GM18517 (cell line): ENCODE measurements around the gene STN1.

ENCODE experiments used
- ATAC-seq: cut with Tn5 transposase; IDR thresholded peaks from one replicate; pipeline ENCODE4 v1.9.1; 2021; ENCODE audit warnings: mild to moderate bottlenecking, moderate library complexity; ENCODE audit not compliant: unreplicated experiment

The STN1 gene

DNA sequence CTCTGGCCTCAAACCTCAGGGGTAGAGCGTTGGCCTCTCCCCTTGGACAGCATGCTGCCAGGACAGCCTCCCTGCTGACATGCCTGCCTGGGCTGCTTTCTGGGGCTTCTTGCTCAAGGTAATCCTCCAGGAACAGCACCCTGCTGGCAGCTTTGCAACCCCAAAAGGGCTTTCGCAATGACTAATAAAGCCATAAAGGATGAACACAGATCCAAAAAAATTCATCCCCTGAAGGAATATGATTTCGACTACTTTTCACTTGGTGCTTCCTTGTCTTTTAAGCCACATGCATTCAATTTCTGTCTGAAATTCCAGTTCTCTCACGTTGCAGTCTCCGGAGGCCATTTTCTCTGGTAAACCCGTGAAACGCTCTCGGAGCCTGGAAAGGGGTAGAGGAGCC is 47.5 kb downstream of the STN1 start:
- ATAC-seq = no peak

DNA sequence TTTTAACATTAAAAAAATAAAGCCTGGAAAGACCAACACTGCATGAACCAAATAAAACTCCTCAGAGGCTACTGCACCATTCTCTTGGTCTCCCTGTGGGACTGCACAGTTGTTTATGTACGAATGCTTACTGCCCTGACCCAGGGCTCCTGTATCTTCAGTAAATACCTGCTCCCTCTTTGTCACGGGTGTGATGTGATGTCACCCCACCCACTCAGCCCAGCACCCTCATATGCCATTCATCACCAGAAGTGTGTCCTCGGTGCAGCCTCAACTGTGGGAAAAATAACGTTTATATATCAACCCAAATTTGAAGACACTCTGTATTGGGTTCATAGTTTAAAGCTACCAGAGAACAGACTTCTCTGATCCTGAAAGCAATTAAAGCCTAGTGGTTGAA is 48.6 kb downstream of the STN1 start:
- no peak for ATAC-seq

DNA sequence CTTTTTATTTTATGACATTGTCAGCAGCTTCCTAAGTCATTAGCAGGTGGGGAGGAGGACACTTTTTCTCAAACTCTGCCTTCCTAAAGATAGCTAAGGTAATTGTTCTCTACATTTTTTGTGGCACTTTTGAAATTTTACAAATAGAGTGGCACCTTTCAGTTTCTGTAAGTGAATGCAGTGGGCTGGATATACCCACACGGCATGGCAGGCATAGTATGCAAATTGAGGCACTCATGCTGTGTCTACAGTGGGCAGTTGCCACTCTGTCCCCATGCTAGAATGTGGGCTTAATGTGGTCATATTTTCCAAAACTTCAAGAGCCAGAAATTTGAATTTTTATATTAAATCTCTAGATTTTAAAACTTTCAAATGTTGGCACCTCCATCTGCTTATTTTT is 49.8 kb downstream of the STN1 start:
- ATAC-seq = no peak

DNA sequence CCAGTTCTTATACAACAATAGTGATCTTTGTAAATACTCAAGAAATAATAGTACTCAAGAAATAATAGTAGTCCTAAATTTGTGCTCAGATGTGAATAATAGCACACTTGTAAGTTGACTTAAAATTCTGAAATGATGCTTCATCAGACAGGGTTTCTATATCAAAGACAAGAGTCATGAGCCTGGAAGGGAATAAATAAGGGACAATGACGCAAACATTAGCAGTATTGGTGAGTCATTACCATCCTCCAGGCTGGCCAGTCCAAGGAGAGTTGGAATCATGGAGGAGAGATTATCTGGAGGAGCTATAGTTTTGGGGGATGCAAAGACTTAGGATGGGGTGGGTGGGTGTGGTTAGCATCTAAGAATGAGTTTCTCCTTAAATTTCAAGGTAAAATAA is 56.5 kb downstream of the STN1 start:
- no peak for ATAC-seq

DNA sequence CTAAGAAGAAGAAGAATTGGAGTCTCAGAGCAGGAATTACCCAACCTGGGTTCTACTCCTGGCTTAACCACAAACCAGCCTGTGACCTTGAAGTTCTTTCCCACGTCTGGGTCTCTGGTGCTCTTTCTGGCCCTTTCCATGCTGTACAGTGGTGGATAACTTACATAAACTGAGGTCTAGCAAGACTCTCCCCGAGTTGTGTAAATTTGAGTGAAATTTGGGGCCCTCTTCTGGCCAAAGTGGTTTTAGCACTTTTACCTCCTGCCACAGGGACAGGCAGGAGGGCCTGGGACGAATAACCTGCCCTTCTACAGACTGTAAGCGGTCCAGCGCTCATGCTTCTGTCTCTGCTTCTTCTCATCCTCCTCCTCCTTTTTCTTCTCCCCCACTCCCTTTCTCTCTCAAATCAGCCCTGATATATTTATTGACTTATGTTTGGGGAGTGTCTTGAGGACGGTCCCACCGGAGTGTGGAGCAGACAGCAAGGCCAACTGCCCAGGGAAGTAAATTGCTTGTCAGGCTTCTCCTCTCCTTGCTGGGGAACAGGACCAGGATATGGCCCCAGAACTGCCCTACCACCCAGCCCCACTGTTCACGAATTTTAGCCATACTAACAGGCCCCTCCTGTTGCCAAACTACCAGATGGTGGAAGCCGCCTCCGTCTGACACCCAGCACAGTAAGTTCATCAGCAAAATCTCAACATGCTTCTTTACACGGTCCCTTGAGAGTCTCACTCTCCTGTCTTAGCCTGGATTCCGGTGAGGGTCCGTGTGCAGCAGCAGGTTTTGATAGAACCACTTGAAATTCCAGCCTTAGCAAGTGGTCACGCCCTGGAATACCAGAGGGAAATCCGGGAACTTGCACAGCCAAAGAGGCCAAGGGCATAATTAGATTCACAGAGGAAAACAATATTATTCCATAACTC is 58.6 kb downstream of the STN1 start:
- ATAC-seq = no peak

DNA sequence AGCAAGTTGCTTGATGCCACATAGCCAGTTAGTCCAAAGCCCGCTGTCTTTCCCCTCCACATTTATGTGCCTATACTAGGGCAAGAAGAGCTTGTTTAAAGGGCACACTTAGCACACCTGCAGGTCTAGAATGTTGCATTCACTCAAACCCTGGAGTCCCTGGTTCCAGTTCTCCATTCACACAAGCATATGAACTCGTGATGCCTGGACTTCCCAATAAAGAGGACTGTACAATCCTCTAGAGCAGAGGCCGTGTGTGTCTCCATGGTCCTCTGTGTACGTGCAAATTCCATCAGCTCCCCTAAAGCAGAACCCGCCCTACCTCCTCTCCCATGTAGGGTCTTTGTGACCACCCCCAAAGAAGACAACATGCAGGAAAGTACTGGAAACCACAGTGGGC is 59.6 kb downstream of the STN1 start:
- ATAC-seq = no peak

DNA sequence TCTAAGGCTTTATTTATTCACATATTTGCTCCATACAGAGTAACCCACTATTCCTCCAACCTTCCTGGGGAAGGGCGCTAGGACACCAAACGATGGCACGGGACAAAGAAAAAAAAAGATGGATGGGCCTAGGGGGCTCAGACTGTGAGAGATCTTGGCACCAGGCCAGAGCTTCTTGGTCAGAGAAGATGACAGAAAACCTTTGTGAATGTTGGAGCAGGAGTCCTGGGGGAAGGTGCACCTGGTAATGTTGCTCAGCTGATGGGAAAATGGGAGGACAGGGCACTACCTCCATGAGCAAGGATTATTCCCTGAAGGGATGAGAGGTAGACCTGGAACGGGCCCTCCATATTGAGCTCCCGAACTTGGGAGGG is 61.2 kb downstream of the STN1 start:
- no peak for ATAC-seq

DNA sequence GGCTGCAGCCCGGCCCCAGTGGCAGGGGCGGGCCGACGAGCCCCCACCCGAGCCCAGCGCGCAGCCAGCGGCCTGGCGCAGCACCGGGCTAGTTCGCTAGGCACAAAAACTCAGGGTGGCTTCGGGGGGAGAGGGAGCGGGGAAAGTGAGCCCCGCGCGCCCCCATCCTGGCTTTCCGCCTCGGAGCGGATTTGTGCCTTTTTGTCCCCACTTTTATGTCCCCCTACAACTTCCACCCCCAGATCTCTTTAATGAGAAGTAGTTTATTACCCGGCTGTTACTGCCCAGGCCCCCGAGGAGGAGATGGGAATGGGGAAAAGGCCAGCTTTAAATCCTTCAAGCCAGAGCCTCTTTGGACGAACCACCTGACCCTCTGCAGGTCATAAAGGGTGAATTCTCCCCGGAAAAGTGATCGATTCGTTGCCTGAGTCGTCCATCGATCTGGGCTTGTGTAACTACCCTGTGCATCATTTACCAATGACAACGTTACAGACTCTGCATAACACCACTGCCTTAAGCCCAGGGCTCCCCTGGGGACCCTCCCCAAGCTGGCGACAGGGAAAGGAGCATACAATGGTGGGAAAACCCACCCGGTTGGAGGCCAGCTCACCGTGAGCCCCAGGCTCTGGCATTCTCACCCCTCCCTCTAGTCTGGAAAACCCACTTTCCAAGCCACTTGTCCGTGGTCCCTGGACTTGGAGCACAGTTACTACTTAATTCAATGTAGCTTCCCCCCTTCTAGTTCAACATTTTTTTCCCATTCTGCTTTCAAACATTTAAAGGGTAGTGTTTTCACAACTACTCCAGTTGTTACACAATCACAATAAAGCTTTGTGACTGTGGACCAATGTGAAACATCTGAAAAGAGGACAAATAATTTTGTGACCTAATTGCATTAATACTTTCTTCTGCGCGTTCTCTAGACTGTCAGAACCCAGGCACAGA is 61.9 kb downstream of the STN1 start:
- ATAC-seq = no peak

DNA sequence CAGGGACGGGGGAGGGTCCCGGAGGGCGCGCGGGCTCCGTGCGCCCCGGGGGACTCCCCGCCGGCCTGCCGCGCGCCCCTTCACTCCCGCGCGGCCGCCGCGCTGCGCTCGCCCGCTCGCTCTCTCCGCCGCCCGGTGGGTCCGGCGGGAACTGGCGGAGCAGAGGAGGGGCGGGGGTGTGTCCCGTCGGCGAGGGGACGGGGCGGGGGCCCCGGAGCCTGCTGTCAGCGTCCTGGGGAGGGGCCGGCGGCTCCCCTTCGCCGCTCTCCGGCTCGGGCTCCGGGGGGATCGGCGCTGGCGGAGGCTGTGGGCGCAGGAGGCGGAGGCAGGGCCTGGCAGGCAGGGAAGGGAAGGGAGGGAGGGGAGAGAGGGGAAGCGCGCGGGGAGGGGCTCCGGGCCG is 62.6 kb downstream of the STN1 start, which contains the start of gene SH3PXD2A:
Gene SH3PXD2A, minus strand, starts transcription at position 153 of the 400 bp plus-strand sequence. CDS start 310 bp downstream, outside the sequence.
- ATAC-seq = no peak

DNA sequence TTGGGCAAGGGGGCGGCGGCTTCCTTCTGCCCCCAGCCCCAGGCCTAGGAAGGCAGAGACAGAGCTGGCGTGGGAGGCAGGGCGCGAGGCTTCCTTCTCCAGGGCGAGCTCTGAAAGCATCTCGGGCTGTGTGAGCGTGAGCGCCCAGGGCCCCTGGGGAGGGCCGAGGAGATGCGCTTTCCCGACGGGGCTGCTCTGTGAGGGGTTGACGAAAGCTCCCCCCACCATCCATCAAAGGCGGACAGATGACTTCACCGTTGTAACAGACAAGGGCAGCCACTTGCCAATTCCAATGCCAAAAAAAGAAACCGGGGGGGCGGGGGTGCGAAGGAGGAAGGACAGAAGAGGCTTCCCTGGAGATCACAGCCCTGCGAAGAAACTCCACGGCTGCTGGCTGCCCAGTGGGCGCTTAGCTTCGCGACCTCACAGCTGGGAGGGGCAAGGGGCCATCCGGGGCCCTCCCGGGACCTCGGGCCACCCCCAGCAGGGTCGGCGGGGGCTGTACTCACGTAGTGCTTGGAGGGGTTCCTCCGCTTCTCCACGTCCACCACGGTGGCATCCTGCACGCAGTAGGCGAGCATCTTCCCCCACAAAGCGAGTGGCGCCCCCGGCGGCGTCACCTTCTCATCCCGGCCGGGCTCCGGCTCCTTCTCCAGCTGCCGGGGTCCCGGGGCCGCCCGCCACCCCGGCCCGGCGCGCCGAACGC is 63.1 kb downstream of the STN1 start:
- ATAC-seq = no peak

DNA sequence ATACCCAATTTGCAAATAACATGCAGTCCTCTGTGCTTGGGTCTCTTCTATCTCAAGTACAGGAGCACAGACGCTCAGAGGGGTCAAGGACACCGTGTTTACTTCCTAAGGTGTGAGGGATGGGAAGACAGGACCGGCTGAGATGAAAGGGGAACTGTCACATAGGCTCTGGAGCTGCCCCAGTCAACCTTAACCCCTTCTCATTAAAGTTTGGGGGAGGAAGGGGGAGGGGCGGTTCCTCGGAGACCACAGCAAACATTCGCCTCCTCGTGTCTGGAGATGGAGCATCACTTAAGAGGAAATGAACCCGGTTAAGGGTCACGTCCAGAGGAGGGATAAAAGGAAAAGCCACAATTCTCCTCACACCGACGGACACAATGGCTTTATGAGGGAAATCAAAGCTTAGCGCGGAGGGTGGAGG is 63.7 kb downstream of the STN1 start:
- ATAC-seq = no peak

DNA sequence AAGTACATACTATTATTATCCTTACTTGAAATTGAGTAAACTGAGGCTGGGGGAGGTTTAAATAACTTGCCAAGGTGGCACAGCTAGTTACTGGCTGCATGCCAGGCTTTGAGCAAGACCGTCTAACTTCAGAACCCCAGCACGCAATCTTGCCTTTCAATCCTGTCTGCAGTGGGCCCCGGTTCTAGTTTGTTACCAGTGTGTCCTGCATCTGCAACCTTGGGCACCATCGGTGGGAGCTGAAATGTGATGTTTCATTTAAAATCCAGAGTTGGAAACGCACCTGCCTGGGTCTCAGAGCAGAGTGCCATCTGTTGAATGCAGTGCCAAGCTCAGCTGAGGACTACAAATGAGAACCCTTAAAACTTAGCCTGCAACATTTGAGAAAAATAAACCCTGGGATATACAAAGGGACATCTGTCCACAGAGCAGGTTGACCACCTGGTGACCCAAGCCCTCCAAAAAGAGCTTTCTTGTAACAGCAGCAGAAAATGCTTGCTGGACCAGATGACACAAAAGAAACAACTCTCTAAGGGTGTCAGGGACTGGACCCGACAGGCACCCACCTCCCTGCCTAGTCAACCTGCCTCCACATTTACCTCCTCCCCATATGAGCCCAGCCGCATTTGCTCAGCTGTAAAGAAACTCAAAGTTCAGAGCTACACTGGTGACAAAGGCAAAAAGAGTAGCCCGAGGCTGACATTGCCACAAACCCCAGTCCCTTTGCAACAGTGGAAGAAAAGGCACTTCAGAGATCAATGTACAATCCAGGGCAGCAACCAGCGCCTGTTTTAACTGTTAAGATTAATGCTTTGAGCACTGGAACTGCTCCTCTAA is 64.3 kb downstream of the STN1 start:
- no peak for ATAC-seq

DNA sequence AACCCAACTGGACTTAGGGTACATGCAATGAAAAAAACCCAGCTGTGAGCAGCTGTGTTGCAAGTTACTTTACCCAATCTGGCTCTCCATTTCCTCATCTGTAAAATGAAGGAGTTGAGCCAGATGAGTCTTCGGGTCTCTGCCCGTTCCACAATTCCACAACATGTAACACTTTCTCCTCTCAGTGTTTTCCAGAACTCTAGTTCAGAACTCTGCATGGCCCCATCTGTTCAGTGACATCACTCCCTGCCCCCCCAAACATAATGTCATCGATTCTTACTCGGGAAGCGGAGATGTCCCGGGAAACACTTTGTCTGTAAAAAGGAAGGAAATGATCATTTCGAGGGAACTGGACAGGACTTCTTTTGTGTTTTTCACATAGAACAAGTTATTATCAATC is 65.1 kb downstream of the STN1 start:
- no peak for ATAC-seq

DNA sequence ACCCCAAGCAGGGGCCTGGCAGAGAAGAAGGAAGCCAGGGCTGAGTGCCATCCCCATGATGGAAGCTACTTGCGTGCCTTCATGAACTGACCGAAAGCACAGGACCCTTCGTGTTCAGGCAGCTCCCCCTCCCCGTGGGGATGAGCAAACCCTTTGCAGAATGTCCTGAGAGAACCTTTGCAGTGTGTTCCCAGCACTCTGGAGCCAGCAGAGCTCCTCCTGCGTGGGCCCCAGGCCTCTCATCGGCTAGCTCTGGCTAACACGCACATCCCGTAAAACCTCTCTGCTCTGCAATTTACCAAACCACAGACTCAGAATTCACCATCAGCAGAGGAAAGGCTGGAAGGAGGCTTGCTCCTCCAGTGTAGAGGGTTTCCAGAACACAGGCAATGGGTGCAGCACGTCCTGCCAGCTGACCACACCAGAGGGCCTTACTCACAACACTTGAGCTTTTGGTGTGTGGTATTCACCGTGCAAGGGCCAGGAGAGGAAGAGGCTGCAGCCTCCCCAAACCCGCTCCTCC is 65.7 kb downstream of the STN1 start:
- no peak for ATAC-seq

DNA sequence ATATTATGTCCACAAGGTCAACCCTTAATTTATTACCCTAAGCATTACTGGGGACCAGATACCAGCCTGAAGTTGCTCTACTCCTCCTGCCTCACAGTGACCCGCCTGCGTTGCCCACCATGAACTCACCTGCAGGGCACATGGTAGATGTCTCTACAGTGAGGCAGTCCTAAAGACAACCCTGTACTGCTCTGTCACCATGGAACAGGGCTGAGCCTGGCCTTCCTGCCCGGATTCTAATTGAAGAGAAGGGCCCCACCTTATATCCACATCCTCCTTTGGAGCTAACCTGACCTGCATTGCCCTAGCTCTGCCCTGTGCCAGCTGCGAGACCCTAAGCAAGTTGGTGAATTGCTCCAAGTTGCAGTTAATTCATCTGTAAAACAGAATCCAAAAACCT is 66.7 kb downstream of the STN1 start:
- ATAC-seq = no peak

DNA sequence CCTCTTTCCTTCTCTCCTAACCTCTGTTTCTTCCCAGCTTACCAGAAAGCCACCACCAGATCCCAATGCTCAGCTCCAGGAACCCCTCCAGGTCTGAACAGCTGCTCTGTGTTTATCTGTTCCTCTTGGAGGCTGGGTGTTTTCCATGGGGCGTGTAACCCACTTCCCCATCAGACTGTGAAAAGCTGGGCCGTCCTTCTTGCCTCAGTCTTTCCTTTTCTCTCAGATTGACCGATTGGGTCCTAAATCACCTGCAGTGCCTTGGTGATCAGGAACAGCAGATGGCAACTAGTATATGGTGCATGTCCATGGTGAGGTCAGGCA is 67.5 kb downstream of the STN1 start:
- no peak for ATAC-seq

DNA sequence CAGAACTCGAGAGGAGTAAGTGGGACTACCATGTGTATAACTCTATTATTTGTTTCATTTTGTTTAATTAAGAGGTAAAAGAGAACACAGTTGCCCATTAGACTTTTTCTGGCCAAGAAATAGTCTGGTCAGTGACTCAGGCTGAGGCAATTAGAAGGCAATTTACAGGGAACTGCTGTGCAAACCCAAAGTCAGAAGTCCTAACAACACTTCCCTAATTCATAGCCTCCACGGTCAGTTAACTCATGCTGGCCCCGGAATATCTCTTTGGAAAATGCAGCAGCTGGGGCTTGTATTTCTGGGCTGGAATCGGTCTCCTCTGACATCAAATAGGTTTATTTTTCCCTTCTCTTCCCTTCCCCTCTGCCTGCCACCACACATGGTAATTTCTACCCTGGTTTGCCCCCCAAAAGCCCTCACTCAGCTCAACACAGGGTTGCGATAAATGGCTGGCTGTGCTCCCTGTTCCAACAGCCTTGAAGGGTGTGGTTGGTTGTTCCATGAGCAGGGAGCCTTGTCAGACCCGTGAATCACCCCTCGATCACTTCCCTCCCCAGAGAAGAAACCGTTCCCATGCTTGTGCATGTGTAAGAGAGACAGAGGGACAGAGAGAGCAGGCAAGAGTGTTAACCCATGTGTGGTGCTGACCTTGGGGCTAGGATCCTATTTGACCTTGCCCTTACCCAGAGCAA is 68.0 kb downstream of the STN1 start:
- ATAC-seq = no peak

DNA sequence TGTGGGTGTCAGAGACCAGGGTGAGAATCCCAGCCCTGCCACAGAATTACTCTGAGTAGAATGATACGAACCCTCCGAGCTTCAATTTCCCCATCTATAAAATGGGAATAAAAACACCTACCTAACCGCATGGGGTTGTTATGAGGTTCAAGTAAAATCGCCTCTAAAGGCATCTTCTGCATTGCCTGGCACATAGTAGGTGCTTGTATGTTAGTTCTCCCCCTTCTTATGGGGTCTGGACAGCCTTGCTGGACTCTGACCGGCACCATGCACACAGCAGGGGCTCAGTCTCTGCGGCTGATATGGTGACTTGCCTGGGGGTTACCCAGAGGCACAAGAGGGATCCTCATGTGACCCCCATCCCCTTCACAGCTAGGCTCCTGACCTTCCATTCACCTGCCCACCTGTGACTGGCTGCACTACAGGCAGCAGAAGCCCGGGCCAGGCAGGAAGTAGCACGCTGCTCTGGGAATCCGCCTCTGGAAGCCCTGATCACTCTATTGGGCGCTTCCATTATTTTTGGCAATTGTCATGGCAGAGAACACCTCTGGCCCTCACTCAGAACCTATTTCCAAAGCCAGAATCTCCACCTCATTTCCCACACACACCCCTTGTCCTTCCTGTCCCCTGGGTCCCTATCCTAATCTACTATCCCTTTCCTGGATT is 68.6 kb downstream of the STN1 start:
- no peak for ATAC-seq

DNA sequence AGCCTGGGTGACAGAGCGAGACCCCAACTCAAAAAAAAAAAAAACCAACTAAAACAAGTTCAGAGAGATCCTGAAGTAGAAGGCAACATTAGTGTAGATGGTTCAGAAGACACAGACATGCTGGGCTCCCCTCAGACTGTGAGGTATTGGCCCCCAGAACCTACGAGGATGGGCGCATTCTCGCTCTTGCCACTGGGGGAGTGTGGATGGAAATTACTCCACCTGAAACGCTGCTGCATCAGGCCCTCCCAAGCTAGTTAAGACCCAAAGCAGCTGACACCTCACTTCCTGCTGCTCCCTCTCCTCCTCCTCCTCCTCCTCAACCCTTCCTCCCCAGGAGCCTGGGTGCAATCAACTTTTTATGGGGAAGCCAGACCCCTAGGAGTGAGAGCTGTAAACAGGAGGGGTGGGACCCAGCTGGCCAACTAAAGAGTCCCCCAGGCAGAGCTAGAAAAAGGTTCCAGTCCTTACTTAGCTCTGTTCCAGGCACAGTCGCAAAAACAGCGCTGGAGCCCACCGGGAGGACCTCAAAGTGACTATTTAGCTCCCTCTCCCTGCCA is 70.0 kb downstream of the STN1 start:
- ATAC-seq = no peak
